Measurements from ENCODE around the gene LRP3. TPM values are rescaled to one million over a fixed set of nuclear protein-coding genes. Genes with fewer than 3 reads are reported as not detected.
A peak's percentile ranks its signal among the peaks of the same experiment; 100 is the strongest.

Gene LRP3
- total and polyA plus RNA-seq, 2 donors (not counting 1 experiment from before 2014, with no cell fraction given): 0.10 TPM; not detected in 1

DNA sequence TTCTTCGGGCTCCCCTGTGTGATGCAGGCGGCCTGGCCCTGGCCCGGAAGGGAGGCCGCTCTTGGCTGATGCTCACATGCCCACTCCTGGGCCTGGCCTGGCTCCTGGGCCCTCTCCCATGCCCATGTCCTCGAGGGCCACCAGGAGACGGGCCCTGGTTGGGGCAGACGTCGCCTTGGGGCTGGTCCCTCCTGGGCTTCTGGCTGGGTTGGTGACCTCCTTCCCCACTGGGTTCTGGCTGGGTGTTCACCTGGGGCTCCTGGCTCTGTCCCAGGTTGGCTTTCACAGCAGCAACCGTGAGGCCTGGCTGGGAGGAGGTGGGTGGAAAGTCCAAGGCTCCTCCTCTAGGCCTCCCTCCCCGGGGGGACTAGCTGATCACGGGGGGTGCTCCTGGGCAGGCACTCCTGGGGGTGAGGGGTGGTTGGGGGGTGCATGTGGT lies 47.0 kb downstream of the LRP3 start:
- H4K20me1 ChIP-seq (ENCODE audit: control insufficient read depth, insufficient read depth, low read length, poor library complexity, severe bottlenecking): no peaks in the 10 kb centered on the region
- no peak for ATAC-seq (ENCODE audit: low read depth)
- no peak overlapping the region for H3K4me3 ChIP-seq (ENCODE audit: control extremely low read depth in 1 of 5, extremely low read depth in 1 of 5, insufficient read depth in 1 of 5, low read depth in 2 of 5, low read length in 4 of 5)
- TF ChIP-seq, protein P1, sequence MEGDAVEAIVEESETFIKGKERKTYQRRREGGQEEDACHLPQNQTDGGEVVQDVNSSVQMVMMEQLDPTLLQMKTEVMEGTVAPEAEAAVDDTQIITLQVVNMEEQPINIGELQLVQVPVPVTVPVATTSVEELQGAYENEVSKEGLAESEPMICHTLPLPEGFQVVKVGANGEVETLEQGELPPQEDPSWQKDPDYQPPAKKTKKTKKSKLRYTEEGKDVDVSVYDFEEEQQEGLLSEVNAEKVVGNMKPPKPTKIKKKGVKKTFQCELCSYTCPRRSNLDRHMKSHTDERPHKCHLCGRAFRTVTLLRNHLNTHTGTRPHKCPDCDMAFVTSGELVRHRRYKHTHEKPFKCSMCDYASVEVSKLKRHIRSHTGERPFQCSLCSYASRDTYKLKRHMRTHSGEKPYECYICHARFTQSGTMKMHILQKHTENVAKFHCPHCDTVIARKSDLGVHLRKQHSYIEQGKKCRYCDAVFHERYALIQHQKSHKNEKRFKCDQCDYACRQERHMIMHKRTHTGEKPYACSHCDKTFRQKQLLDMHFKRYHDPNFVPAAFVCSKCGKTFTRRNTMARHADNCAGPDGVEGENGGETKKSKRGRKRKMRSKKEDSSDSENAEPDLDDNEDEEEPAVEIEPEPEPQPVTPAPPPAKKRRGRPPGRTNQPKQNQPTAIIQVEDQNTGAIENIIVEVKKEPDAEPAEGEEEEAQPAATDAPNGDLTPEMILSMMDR (IDR thresholded peaks at IDR 0.05): no peak
- TF ChIP-seq EZH2 (IDR thresholded peaks at IDR 0.05; ENCODE audit: borderline replicate concordance, insufficient read depth, low read depth, low read length, poor library complexity, severe bottlenecking): no peak
- no peaks in the 10 kb centered on the region for H3K79me2 ChIP-seq (ENCODE audit: control insufficient read depth, insufficient read depth, low read length)
- no peak overlapping the region for H3K27ac Mint-ChIP-seq
- no peak for DNase-seq
- H3K27me3 Mint-ChIP-seq: peaks cover 14% of the 10 kb centered on the region
- no peak overlapping the region for H3K27ac ChIP-seq (ENCODE audit: low read length in 2 of 2)
- H3K4me1 ChIP-seq (ENCODE audit: control insufficient read depth in 2 of 2, insufficient read depth in 2 of 2, low read length in 2 of 2): no peaks in the 10 kb centered on the region
- no peaks in the 10 kb centered on the region for H3K4me1 Mint-ChIP-seq
- peaks cover 0 to 12% (median 7%) of the 10 kb centered on the region in 3 donors for H3K9me3 ChIP-seq (ENCODE audit: control extremely low read depth in 1 of 3, control insufficient read depth in 2 of 3, insufficient read depth in 1 of 3, low read length in 2 of 3)
- 75% methylated on average over 10 of the region's 11 CpGs for WGBS (ENCODE audit: insufficient coverage)
- CTCF ChIA-PET: interaction anchor here (0.6 to 14.9 kb wide), 2 partner anchors 20 to 166 kb away, joined by 4 to 211 read pairs; no protein-coding TSS in a partner anchor
- H3K36me3 ChIP-seq (replicated peaks in 1 of 2; ENCODE audit: control extremely low read depth in 1 of 2, control insufficient read depth in 1 of 2, extremely low read depth in 1 of 2, insufficient read depth in 2 of 2, low read length in 1 of 2): no peaks in the 10 kb centered on the region
- H3K4me2 ChIP-seq (replicated peaks; ENCODE audit: low read depth, low read length, poor library complexity, severe bottlenecking): no peak overlapping the region
- no peak overlapping the region for H3K9ac ChIP-seq (ENCODE audit: low read length)
- H3K9me3 Mint-ChIP-seq (ENCODE audit: insufficient read depth): no peaks in the 10 kb centered on the region
- POLR2A ChIA-PET: no interaction called here
- H3K4me3 Mint-ChIP-seq: no peak overlapping the region
- intact Hi-C loops (cut with micrococcal nuclease): no loop called here
- no peak overlapping the region for H2AFZ ChIP-seq (ENCODE audit: insufficient read depth, low read depth, low read length, poor library complexity, severe bottlenecking)
- H3K27me3 ChIP-seq (replicated peaks in 1 of 4; ENCODE audit: control extremely low read depth in 1 of 4, control insufficient read depth in 3 of 4, insufficient read depth in 4 of 4, low read length in 3 of 4): peaks cover 0 to 3% (median 0%) of the 10 kb centered on the region in 4 experiments

DNA sequence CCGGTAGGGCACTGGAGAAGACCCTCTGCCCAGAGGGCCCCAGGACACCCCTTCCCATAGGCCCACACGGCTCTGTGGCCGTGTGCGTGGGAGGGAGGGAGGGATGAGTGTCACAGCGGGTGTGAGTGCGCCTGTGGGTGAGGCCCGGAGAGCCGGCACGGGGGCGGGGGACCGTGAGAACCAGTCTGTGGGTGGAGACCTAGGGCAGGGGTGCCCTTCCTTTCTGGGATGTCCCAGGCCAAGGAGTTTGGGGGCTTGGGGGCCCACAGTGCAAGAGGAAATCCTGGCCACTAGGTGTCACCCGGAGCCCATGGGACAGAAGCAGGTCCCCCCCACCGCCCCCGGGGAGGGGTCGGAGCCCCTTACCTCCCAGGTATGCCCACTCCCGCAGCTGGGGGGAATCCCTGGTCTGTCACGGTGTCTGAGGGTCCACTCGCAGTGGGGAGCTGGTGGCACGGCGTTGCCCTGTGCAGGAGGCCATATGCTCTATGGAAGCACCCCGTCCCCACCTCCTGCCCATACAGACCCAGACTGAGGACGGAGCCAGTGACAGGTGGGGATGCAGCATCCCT lies 47.5 kb downstream of the LRP3 start:
- peaks cover 0 to 17% (median 8%) of the 10 kb centered on the region in 3 donors for H3K9me3 ChIP-seq (ENCODE audit: control extremely low read depth in 1 of 3, control insufficient read depth in 2 of 3, insufficient read depth in 1 of 3, low read length in 2 of 3)
- no peak overlapping the region for H3K4me3 ChIP-seq (ENCODE audit: control extremely low read depth in 1 of 5, extremely low read depth in 1 of 5, insufficient read depth in 1 of 5, low read depth in 2 of 5, low read length in 4 of 5)
- Mint-ChIP-seq H3K4me1 (no peaks in the 10 kb centered on the region), H3K27me3 (peaks cover 14% of the 10 kb centered on the region), H3K4me3 (no peak overlapping the region), H3K9me3 (ENCODE audit: insufficient read depth) (no peaks in the 10 kb centered on the region), H3K27ac (no peak overlapping the region)
- TF ChIP-seq, protein P1 (IDR thresholded peaks at IDR 0.05): peak; percentile 57
- no peak for TF ChIP-seq EZH2 (IDR thresholded peaks at IDR 0.05; ENCODE audit: borderline replicate concordance, insufficient read depth, low read depth, low read length, poor library complexity, severe bottlenecking)
- intact Hi-C loops (cut with micrococcal nuclease): no loop called here
- no peak overlapping the region for H2AFZ ChIP-seq (ENCODE audit: insufficient read depth, low read depth, low read length, poor library complexity, severe bottlenecking)
- H3K36me3 ChIP-seq (replicated peaks in 1 of 2; ENCODE audit: control extremely low read depth in 1 of 2, control insufficient read depth in 1 of 2, extremely low read depth in 1 of 2, insufficient read depth in 2 of 2, low read length in 1 of 2): no peaks in the 10 kb centered on the region
- no peak overlapping the region for H3K27ac ChIP-seq (ENCODE audit: low read length in 2 of 2)
- ChIA-PET POLR2A (no interaction called here), CTCF (interaction anchor here (0.6 to 14.9 kb wide), 3 partner anchors 20 to 171 kb away, joined by 4 to 211 read pairs (median 4); no protein-coding TSS in a partner anchor)
- H3K4me2 ChIP-seq (replicated peaks; ENCODE audit: low read depth, low read length, poor library complexity, severe bottlenecking): no peak overlapping the region
- DNase-seq: peak; percentile 55
- WGBS (ENCODE audit: insufficient coverage): 16% methylated on average over 16 of the region's 22 CpGs
- no peaks in the 10 kb centered on the region for H3K79me2 ChIP-seq (ENCODE audit: control insufficient read depth, insufficient read depth, low read length)
- no peaks in the 10 kb centered on the region for H4K20me1 ChIP-seq (ENCODE audit: control insufficient read depth, insufficient read depth, low read length, poor library complexity, severe bottlenecking)
- no peak for ATAC-seq (ENCODE audit: low read depth)
- H3K27me3 ChIP-seq (replicated peaks in 1 of 4; ENCODE audit: control extremely low read depth in 1 of 4, control insufficient read depth in 3 of 4, insufficient read depth in 4 of 4, low read length in 3 of 4): peaks cover 0 to 3% (median 0%) of the 10 kb centered on the region in 4 experiments
- no peaks in the 10 kb centered on the region for H3K4me1 ChIP-seq (ENCODE audit: control insufficient read depth in 2 of 2, insufficient read depth in 2 of 2, low read length in 2 of 2)
- no peak overlapping the region for H3K9ac ChIP-seq (ENCODE audit: low read length)

Measured in B cell (primary cell).